ENCODE data around the gene SPATA45. TPM values are rescaled to one million over a fixed set of nuclear protein-coding genes. Genes with fewer than 3 reads are reported as not detected.
A peak's percentile ranks its signal among the peaks of the same experiment; 100 is the strongest.

Gene SPATA45
- total RNA-seq, 2 donors from 2014 or later: not detected

- Histone ChIP-seq H3K4me1 (ENCODE audit: control insufficient read depth in 1 of 2, low read depth in 2 of 2) (no peaks in the 10 kb centered on the region), H3K27me3 (replicated peaks; ENCODE audit: insufficient read depth) (no peaks in the 10 kb centered on the region), H3K9me3 (no peaks in the 10 kb centered on the region), H3K36me3 (no peaks in the 10 kb centered on the region), H3K4me3 (no peak overlapping the region), H3K27ac (no peak overlapping the region)
- DNase-seq (ENCODE audit: low spot score) (no peak), ATAC-seq (ENCODE audit: insufficient number of reproducible peaks, low FRiP score, low read depth) (no peak)
- TF ChIP-seq, protein P1, sequence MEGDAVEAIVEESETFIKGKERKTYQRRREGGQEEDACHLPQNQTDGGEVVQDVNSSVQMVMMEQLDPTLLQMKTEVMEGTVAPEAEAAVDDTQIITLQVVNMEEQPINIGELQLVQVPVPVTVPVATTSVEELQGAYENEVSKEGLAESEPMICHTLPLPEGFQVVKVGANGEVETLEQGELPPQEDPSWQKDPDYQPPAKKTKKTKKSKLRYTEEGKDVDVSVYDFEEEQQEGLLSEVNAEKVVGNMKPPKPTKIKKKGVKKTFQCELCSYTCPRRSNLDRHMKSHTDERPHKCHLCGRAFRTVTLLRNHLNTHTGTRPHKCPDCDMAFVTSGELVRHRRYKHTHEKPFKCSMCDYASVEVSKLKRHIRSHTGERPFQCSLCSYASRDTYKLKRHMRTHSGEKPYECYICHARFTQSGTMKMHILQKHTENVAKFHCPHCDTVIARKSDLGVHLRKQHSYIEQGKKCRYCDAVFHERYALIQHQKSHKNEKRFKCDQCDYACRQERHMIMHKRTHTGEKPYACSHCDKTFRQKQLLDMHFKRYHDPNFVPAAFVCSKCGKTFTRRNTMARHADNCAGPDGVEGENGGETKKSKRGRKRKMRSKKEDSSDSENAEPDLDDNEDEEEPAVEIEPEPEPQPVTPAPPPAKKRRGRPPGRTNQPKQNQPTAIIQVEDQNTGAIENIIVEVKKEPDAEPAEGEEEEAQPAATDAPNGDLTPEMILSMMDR (IDR thresholded peaks at IDR 0.05): no peak
Measured at GRCh38 chr1:212819726-212820125, 27.7 kb downstream of the SPATA45 start.

- TF ChIP-seq, protein P1 (IDR thresholded peaks at IDR 0.05): no peak
- DNase-seq (ENCODE audit: low spot score) (no peak), ATAC-seq (ENCODE audit: insufficient number of reproducible peaks, low FRiP score, low read depth) (no peak)
- Histone ChIP-seq H3K27me3 (replicated peaks; ENCODE audit: insufficient read depth) (no peaks in the 10 kb centered on the region), H3K27ac (no peak overlapping the region), H3K4me1 (ENCODE audit: control insufficient read depth in 1 of 2, low read depth in 2 of 2) (no peaks in the 10 kb centered on the region), H3K9me3 (no peaks in the 10 kb centered on the region), H3K36me3 (no peaks in the 10 kb centered on the region), H3K4me3 (no peak overlapping the region)
Measured at GRCh38 chr1:212816567-212817278, 30.7 kb downstream of the SPATA45 start.

DNA sequence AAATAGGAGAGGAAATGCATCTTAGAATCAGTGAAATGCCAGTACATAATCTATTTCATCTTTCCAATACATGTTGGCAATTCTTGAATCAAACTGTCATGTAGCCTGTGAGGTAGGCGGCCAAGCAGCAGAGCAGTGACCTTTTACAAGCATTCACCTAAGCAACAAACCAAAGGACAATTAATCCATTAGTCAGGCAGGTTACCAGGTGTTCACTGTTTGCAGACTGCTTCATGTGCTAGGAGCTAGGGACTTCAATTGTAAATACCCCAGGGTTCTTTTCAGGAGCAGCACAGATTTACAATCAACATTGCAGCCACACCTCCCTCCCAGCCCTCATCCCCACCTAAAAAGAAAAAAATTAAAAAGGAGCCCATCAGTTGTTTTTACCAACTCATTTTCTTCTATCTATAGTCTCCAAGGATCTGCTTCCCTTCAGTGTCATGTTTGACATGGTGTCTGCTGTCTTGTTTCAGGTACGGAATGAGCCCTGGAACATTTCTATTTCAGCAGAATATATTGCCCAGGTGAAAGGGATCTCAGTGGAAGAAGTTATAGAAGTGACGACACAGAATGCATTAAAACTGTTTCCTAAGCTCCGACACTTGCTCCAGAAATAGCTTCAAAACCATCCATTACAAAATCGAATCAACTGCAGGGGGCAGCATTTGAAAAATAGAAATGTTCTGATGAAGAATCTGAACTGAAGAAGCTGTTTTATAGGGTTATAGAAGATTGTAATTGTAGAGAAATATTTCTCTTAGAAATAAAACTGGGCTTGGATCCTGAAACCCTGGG, 32.7 kb downstream of the SPATA45 start:
- DNase-seq (ENCODE audit: low spot score) (no peak), ATAC-seq (ENCODE audit: insufficient number of reproducible peaks, low FRiP score, low read depth) (no peak)
- Histone ChIP-seq H3K4me3 (no peak overlapping the region), H3K36me3 (no peaks in the 10 kb centered on the region), H3K27me3 (replicated peaks; ENCODE audit: insufficient read depth) (no peaks in the 10 kb centered on the region), H3K4me1 (ENCODE audit: control insufficient read depth in 1 of 2, low read depth in 2 of 2) (no peaks in the 10 kb centered on the region), H3K9me3 (no peaks in the 10 kb centered on the region), H3K27ac (no peak overlapping the region)
- TF ChIP-seq, protein P1 (IDR thresholded peaks at IDR 0.05): peak; percentile 13

DNA sequence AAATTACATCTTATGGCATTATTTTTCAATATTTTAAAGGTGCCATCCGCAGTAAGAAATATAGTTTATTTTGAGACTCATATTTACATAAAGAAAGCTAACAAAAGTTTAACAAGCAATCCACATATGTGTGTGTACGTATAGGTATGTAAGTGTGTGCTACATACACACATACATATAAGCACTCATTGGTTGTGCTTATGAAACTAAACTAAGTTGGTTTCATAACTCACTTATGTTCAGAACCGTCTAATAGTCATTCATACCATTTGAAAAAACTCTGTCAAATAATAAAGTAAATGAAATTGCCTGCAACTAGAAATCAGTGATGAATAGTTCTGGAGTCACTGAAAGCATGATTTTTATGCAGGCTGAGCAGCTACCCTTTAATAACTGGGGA, 41.7 kb downstream of the SPATA45 start:
- Histone ChIP-seq H3K36me3 (peaks cover 17% of the 10 kb centered on the region), H3K4me3 (no peak overlapping the region), H3K27ac (no peak overlapping the region), H3K4me1 (ENCODE audit: control insufficient read depth in 1 of 2, low read depth in 2 of 2) (no peaks in the 10 kb centered on the region), H3K27me3 (replicated peaks; ENCODE audit: insufficient read depth) (no peaks in the 10 kb centered on the region), H3K9me3 (no peaks in the 10 kb centered on the region)
- DNase-seq (ENCODE audit: low spot score) (no peak), ATAC-seq (ENCODE audit: insufficient number of reproducible peaks, low FRiP score, low read depth) (no peak)
- TF ChIP-seq, protein P1 (IDR thresholded peaks at IDR 0.05): no peak

DNA sequence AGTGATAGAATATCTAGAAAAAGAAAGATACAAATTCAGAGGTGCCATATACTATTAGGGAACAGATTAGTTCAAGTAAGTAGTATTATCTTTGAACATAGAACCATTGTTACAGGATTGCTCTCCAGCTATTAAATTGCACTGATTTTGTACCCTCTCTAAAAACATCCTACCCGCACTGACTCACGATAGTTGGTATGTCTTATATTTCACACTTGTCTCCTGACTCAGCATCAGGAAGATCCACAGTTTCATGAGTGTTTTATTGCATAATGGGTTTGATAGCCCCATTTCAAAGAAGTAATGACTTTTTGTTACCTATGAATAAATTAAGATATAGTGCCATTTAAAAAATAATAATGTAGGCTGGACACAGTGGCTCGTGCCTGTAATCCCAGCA, 49.8 kb downstream of the SPATA45 start:
- Histone ChIP-seq H3K27ac (no peak overlapping the region), H3K4me3 (no peak overlapping the region), H3K36me3 (peaks cover 13% of the 10 kb centered on the region), H3K4me1 (ENCODE audit: control insufficient read depth in 1 of 2, low read depth in 2 of 2) (peaks cover 0 to 10% of the 10 kb centered on the region in 2 donors), H3K9me3 (no peaks in the 10 kb centered on the region), H3K27me3 (replicated peaks; ENCODE audit: insufficient read depth) (no peaks in the 10 kb centered on the region)
- TF ChIP-seq, protein P1 (IDR thresholded peaks at IDR 0.05): no peak
- no peak for ATAC-seq (ENCODE audit: insufficient number of reproducible peaks, low FRiP score, low read depth)
- DNase-seq (ENCODE audit: low spot score): no peak

All from thoracic aorta (tissue), 2 donors.